ENCODE data around the gene H19.

The H19 gene
- total RNA-seq = 0 reads per million in 4 experiments

DNA sequence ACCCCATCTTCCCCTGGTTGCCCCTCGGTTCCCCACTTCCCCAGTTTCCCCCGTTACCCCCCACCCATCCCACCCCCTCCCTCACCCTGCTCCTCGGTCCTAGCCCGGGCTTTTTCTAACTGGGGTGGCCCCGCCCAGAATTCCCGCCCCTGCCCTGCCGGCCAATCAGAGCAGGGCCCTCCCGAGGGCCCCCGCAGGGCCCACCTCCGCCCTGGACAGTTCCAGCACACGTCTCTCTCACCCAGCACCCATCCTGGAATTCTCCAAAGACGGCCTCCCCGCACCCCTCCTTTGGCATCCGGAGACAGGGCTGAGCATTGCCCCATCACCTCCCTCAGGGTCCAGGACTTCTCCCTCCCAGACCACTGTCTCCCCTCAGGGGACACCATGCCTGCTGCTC lies at the start of gene H19:
H19 (minus strand) TSS at position 88 of the 400 bp plus-strand sequence.
- DNase-seq = no peak

DNA sequence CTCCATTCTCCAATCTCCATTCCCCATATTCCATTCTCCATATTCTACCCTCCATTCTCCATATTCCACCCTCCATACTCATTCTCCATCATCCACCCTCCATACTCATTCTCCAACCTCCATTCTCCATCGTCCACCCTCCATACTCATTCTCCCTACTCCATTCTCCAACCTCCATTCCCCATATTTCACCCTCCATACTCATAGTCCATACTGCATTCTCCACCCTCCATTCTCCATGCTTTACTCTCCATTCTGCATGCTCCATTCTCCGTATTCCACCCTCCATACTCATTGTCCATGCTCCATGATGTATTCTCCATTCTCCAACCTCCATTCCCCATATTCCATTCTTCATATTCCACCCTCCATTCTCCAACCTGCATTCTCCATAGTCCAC lies 44.3 kb upstream of the H19 start:
- DNase-seq = no peak

GRCh38 chr11:2041153-2041552 lies 43.5 kb upstream of the H19 start:
- DNase-seq = no peak

GRCh38 chr11:2039198-2039759 lies 41.6 kb upstream of the H19 start:
- DNase-seq = no peak

DNA sequence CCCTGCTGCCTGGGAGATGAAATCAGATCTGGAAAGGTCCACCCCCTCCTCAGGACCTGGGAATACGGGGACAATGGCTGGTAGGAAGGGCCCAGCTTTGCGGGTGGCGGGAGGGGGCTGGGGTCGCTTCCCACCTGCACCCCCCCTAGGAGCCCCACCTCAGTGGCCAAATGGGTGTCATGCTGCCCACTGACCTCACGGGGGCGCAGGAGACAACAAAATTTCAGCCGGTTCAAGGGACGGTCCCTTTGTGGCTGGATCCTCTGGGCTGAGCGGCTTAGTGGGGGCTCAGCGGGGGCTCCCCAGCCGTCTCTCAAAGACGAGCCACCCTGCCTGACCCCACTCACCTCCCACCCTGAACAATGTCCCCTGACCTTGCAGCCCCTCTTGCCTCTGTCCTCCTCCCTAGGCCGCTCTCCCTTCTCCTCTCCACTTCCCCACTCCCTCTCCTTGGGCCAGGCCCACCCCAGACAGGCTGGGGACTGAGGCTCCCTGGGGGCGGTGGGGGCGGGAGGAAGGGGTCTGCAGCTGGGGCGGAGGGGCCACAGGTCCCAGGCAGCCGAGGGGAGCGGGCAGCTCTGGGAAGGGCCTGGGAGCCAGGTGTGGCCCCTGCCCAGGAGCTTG lies 39.3 kb upstream of the H19 start:
- DNase-seq = no peak

DNA sequence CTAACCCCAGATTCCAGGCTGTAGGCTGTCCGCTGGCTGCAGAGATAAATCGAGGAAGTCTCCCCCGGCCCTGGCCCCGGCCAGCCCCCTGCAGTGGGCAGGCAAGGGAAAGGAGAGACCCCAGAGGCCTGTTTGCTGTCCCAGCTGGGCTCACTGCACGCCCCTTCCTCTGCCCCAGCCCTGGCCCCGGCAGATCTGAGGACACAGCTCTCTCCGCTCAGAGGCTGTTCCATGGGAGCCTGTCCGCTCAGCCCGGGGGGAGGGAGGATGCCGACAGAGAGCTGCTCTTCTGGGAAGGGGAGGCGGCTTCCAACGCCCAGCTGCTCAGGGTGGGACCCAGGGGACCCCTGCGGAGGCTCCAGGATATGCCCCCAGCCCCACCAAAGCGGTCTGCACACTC lies 37.7 kb upstream of the H19 start:
- no peak for DNase-seq

DNA sequence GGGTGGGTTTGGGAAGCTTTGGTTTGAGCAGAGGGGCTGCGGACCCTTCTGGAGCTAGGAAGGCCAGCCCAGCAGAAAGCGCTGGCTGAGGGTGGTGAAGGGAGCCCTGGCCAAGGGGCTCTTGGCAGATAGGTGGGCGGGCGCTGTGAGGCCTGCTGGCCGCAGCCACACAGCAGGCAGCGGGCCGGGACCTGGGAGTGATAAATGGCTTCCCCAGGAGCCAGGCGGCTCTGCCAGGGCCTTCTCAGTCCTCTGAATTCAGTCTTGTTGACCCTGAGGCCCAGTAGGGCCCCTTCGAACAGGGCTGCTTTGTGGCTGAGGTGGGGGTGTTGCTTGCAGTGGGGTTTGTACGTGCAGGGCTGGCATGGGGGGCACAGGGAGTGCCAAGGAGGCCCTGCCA lies 33.4 kb upstream of the H19 start:
- DNase-seq = no peak

- no peak for DNase-seq
Measured at GRCh38 chr11:2027708-2028107, 30.1 kb upstream of the H19 start.

GRCh38 chr11:2015025-2015424 lies 17.4 kb upstream of the H19 start:
- DNase-seq = no peak

GRCh38 chr11:2012440-2012839 lies 14.8 kb upstream of the H19 start:
- no peak for DNase-seq

- DNase-seq = no peak
Measured at GRCh38 chr11:2004466-2004865, 6.8 kb upstream of the H19 start.

DNA sequence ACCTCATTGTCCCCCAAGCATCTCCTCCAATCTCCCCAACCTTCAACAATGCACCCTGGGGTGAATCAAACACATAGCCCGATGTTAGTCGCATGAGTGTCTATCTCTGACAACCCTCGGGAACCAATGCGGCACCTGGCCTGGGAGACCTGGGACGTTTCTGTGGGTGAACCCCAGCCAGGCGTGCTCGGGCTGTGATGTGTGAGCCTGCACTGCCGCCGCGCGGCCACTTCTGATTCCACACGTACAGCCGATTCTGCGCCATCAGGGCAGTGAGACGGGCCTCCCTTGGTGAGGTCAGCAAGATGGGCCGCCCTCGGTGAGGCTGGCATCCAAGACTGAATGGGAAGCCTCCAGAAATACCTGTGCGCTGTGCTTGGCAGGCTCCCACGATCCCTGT lies 5.2 kb upstream of the H19 start:
- no peak for DNase-seq

DNA sequence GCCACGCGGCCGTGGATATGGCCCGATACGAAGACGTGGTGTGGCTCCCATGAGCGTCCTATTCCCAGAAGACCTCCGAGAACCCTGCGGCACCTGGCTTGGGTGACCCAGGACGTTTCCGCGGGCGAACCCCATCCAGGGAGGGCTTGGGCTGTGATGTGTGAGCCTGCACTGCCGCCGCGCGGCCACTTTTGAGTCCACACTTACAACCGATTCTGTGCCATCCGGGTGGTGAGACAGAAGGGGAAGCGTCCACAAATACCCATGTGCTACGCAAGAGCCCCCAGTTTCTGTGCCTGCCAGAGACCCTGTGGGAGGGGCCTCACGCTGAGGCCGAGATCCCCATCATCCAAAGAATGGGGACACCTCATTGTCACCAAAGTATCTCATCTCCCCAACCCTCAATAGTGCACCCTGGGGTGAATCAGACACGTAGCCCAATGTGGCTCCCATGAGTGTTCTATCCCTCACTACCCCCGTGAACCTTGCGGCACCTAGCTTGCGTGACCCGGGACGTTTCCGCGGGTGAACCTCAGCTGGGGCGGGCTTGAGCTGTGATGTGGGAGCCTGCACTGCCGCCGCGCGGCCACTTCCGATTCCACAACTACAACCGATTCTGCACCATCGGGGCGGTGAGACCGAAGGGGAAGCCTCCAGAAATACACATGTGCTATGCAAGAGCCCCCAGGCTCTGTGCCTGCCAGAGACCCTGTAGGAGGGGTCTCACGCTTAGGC lies 4.6 kb upstream of the H19 start:
- DNase-seq = no peak

DNA sequence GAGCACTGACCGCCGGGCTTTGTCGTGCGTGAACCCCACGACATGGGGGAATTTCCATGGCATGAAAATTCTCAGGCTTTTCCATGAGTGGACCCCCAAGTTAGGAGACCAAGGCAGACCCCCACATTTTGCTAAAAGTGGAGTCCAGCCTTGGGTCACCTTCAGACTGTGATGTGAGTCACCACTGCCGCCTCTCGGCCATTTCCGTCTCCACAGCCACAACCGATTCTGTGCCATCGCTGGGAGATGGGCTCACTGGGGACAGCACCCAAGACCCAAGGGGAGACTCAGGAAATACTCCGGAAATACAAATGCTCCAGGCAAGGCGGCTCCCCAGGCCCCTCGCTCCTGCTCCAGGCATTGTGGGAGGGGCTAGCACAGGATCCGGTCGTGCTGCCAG lies 1.2 kb upstream of the H19 start:
- no peak for DNase-seq

- no peak for DNase-seq
Measured at GRCh38 chr11:1998290-1998689, 648 bp upstream of the H19 start.

- DNase-seq = no peak
Measured at GRCh38 chr11:1994121-1994520, 3.5 kb downstream of the H19 start.

DNA sequence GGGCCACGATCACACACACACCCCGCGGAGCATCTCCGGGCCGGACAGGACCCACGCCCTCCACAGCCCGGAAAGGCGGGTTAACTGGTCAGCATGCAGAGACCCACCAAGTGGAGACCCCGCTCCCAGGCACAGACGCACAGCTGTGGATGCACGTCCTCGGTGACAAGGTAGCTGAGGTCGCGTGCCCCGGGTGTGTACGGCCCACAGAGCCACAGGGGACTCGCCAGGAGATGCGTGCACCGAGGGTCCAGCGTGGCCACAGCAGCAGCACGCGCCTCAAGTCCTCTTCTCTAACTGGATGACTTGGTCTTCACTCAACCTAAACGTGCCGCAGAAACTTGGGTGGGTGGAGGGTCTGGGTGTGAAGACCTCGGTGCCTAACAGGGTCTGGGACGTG lies 5.5 kb downstream of the H19 start:
- DNase-seq = no peak

DNA sequence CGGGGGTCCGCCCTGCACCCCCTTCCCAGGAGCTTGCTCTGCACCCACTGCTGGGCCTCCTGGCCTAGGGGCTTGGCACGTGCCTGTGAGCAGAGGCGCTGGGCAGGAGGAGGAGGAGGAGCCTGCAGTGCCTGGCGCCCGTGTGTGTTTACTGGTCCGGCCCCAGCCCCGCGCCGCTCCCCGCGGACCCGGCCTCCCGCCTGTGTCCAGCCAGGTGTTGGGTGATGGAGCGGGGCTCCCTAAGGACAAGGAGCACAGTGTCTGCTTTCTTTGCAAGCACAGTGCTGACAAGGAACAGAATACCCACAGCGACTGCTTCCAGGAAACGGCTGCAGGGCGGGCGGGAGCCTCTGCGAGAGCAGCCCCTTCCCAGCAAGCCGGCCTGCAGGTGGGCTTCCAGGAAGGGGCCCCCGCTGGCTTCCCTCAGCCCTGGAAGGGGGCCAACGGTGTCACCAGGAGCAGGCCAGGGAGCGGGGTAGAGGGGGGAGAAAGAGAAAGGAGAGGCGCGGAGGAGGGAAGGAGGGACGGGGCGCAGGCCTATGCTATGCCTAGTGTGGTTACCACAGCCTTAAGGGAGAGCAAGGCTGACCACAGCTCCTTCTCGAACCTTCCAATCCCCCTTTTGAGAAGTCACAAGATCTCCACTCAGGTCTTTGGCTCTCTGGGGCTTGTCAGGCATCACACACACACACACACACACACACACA lies 6.6 kb downstream of the H19 start:
- no peak for DNase-seq

DNA sequence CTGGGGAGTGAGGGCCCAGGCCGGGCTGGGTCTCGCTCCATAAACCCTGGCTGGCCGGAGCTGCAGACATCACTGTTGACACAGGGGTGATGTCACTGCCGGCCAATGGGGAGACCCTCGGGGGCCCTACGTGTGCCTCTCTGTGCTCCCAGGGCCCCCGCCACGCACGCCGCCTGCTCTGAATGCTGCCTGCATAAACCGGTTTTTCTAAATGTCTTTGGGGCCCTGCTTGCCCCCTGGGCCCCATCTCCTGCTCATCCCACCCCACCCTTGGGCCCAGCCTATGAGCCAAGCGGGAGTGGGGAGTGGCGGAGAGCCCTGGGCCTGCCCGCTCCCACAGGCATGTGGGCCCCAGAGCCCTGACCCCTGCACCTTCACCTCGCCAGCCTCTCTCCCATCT lies 7.7 kb downstream of the H19 start:
- no peak for DNase-seq

DNA sequence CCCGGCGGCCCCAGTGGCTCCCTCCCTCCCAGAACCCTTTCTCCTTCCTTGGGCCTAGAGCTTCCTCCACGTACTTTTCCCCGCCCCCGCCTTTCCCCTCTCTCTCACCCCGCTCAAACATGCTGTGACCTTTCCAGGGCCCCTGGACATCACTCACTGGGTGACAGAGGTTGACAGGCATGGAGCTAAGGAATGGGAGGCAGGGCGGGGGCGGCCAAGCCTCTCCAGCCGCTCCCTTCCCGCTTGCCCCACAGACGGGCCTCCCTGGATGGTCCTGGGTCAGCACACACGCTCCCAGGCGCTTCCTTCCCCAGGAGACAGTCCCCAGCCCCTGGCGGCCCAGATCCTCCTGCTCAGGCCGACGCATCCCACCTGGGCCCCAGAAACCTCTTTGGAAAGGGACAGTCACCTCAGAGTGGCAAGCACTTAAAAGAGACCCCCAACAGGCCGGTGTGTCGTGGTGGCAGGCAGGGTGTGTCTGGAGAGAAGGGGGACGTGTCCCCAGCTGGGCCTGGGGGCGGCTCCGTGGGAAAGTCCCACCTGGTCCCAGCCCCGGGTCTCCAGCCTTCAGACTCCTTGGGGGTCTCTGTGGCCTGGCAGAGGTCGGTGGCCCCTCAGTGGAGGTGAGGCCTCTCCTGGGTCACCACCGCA lies 8.8 kb downstream of the H19 start:
- no peak for DNase-seq

- DNase-seq = no peak
Measured at GRCh38 chr11:1988174-1988573, 9.5 kb downstream of the H19 start.

- no peak for DNase-seq
Measured at GRCh38 chr11:1987024-1987423, 10.6 kb downstream of the H19 start.

DNA sequence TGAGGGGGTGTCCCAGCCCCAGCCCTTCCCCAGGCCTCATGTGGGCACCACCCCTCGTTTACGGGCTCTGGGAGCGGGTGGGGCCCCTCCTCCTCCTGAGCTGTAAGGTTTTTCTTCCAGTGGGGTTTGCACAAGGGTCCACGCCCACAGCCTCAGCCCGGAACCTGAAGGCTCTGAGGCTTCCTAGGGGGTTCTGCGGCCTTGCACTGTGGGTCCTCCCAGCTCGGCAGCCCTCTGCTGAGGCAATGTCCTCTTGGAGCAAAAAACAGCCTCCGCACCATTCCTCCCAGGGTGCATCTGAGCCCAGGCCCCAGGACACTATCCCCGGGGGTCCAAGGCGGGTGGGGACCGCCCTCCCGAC lies 14.1 kb downstream of the H19 start:
- DNase-seq = no peak
